GM21360 (cell line): ENCODE measurements around the gene NRXN3.

Experiments
- ATAC-seq: cut with Tn5 transposase; IDR thresholded peaks from one replicate; pipeline ENCODE4 v1.9.1; 2021; ENCODE audit warnings: mild to moderate bottlenecking, moderate library complexity; ENCODE audit not compliant: unreplicated experiment

Gene NRXN3

GRCh38 chr14:79483477-79484388 lies 1313.6 kb downstream of the NRXN3 start:
- no peak for ATAC-seq

DNA sequence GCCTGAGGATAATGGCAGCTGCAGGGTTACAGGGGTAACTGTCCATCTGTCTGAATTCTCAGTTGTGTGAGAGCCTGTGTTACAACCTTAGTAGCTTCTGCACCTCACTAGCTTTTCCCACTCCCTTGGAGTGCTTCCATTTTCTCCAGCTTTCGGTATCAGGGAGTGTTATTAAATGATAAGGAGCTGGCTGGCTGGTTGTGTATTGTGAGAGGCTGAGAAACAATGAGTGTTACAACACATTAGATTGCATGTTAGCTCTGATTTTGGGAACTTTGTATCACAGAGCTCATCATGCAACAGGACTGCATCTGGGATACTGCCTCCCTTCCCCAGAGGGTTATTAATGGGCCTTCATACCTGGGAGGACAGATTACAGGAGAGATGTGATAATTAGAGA lies 1317.5 kb downstream of the NRXN3 start:
- ATAC-seq: no peak

DNA sequence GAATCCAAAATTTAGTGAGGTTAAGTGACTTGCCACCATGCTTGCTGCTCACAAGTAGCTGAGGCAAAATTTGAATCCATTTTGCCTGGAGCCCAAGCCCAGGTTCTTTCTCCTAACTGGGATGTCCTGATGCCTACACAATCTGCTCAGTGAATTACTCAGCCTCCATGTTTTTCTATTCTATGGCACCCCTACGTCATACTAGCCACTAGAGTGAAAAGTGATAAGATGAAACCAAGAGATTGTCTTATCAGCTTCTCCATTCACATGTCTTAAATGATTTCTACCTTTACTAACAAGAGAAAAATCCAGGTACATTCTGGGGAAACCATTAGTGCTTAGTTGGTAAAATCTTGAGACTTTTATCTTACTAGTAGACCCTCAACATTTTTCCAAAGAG lies 1321.0 kb downstream of the NRXN3 start:
- ATAC-seq: no peak

DNA sequence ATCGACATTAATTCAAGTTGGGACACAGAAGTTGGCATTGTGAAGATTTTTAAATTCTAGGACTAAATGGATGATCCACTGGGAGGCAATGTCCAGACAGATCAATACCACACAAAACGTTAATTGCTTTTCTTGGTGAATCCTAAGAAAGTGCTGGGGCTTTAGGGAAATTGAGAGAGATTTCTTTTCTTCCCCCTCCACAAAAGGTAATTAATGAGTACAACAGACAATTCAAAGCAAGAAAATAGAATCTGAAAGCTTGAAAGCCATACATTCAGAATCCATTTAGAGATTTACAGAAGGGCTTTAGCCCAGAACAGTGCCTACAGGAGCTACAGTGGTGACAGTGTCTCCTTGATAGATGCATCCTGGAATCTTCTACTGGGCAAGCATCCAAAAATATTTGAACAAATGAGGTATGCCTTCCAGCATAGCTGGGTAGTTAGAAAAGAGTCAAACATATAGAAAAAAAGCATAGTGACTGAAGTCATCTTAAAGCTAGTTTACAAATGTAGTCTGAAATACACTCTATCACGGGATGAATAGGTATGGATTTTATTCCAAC lies 1323.0 kb downstream of the NRXN3 start:
- no peak for ATAC-seq

DNA sequence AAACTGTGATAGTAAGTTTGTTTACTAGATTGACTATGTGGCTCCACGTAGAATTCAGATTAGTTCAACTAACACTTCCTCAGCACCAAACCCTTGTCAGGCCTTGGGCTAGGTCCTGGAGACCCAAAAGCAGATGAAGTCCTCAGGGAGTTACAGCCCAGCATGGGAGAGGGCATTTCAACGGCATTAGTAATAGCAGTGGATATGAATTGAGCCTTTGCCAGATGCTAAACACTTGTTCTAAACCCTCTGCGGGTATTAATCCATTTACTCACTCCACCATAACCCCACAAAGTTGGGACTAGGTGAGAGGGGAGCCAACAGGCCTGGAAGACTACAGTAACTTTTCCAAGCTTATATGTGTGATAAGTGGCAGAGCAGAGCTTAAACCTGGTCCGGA lies 1326.5 kb downstream of the NRXN3 start:
- ATAC-seq: no peak

- ATAC-seq: no peak
Observed at GRCh38 chr14:79500489-79500888, 1330.3 kb downstream of the NRXN3 start.

- ATAC-seq: no peak
Observed at GRCh38 chr14:79502136-79502750, 1332.1 kb downstream of the NRXN3 start.

DNA sequence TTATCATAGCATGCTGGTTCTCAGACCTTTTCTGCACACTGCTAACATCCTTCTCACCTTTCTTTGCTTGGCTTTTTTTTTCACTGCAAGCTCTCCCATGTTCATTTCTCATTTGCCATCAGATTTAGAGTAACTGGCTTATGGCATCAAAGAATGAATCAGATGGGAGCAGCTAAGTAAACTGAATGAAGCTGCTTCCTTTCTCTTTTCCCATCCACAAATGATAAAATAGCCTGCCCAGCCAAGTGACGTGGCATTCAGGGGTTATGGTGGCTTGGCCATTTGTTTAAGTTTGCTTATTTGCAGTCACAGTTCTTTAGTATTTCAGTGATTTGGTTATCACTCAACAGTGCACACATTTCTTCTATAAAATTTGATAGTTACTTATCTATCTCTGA lies 1332.6 kb downstream of the NRXN3 start:
- ATAC-seq: no peak

DNA sequence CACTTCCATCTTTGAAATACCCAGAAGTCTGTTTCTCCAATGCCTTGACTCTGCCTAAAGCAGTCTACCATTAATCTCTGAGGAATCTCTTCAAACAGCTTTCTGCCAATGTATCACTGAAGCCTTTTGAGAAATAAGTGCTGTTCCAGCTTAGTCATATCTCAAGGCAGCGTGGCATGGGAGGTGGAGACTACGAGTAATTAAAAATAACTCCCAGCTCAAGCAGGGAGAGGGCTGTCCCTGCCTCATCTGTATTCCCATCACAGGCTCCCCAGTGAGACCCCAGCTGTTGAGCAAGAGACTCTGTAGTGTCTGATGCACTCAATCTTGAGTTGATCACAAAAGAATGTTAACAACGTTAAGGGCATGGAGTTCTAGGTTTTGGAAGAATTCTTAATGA lies 1340.5 kb downstream of the NRXN3 start:
- ATAC-seq: no peak

DNA sequence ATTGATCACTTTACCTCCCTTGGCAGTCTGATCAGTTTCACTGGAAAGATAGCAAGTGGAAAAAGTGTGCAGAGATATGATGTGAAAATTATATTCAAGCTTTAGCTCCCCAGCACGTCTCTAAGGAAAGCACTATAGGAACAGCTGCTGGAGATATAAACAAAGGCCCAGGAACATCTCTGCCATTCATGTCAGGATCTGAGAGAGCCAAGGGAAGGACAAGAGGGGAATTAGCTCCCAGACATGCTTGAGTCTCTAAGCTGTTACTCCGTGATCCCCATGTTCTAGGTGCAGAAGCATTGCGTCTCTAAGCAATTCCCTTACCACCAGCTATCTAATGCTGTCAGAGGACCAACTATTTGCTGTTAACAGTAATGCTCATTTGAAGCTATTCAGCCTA lies 1341.0 kb downstream of the NRXN3 start:
- ATAC-seq: no peak

DNA sequence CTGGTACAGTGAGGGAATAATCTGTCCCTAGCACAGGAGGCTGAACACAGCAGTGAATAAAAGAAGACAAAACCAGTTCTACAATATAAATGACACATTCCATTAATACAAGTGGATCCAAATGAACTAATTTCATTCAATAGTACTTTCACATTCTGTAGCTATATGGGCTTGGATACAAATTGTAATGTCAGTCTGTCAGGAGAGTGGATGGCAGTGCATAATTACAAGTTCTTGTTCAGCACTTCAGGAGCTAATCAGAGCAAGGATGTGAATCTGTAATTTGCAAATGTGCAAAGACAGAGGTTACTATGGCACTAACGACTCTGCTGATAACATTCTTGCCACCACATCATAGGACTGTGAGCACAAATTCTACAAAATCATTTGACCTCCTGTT lies 1343.3 kb downstream of the NRXN3 start:
- ATAC-seq: no peak

DNA sequence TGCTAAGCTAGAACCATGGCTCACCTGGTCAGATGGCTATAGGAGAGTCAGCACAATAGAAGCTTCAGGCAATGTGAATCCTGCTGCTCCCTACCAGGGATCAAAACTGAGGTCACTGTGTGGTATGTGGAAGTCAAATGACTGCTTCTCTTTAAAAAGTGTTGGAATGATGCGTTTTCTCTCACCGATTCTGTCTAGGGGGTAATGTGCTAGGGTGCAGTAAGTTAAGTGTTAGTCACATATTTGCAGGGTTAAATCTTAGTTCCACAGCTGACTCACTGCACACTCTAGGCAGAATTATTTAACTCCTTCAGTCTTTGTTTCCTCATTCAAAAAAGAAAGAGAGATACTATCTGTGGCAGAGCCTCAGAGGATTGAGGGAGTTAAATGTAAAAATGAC lies 1344.5 kb downstream of the NRXN3 start:
- no peak for ATAC-seq

GRCh38 chr14:79515158-79515557 lies 1345.0 kb downstream of the NRXN3 start:
- no peak for ATAC-seq

- no peak for ATAC-seq
Observed at GRCh38 chr14:79516009-79516408, 1345.8 kb downstream of the NRXN3 start.

DNA sequence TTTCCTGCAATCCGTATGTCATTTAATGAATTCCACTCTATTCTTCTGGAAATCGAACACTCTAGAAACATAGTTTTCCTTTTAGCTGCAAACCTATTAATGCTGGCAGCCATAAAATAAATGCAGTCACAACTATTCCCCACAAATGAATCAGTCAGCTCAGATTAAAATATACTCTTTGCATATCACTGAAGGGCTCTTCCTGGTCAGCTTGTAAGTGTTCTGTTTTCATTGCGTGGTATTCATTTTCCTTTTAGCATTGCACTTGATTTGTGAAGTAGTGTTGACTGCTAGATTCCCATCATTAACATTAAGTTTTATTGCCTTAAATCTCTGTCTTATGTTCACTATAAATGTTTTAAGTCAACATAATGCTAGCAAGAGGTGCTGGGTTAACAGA lies 1355.2 kb downstream of the NRXN3 start:
- no peak for ATAC-seq

- no peak for ATAC-seq
Observed at GRCh38 chr14:79528828-79529416, 1358.7 kb downstream of the NRXN3 start.

DNA sequence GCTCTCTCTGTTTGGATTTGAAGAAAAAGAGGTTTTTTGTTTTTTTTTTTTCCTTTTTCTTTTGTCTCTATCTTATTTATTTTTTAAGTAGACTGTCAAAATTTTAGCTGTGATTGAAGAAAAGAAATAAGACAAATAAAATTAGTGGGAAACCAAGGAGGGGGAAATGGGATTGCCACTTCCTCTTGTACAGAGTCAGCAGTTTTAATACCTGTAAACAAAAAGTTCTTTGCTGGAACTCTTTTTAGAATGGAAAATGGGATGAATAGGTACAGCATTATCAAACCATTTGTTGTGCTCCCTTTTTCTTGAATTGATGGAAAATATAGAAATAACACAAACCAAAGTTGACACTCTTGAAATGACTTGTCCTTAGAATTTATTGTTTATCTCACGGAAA lies 1360.4 kb downstream of the NRXN3 start:
- no peak for ATAC-seq

GRCh38 chr14:79534703-79535353 lies 1364.7 kb downstream of the NRXN3 start:
- no peak for ATAC-seq

GRCh38 chr14:79540394-79540793 lies 1370.2 kb downstream of the NRXN3 start:
- no peak for ATAC-seq

GRCh38 chr14:79542121-79542520 lies 1371.9 kb downstream of the NRXN3 start:
- no peak for ATAC-seq

DNA sequence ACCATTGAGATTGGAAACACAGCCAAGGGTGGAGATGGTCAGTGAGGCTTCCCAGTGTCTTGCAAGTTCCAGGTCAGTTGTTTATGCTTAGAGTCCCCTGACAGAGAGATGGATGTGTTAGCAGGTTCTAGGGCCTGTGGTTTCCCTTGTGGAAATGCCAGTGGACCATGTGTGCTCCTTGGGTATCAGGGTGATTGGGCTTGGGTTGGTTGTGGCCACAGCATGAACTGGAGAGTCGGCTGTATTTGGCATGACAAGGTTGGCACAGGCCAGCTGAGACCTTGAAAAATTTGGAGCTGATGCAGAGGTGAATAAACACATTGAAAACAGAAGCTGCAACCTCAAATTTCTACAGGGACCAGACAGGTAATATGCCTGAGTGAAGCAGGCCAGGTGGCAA lies 1373.2 kb downstream of the NRXN3 start:
- ATAC-seq: no peak
